Panc1 (cell line): Measurements from ENCODE around the gene ADCY4. TPM values are rescaled to one million over a fixed set of nuclear protein-coding genes. Genes with fewer than 3 reads are reported as not detected.

Source experiments
- ATAC-seq: fragments of 200-7000 bp; cut with Tn5 transposase; 2 replicates; pipeline ENCODE4 v1.9.1; 2020; ENCODE audit warnings: mild to moderate bottlenecking, moderate library complexity
- BruUV-seq: library from RNA; stranded (reverse); fragments of 400-500 nt; replicated peaks from 2 replicates; lab custom pipeline; 2021; lab: Mats Ljungman, UMichigan
- CTCF ChIA-PET: fragments of 300-600 bp; sonication (Branson Sonifier 250); formaldehyde crosslinking; loops from one replicate; lab custom pipeline; 2022; ENCODE audit warnings: antibody characterized with exemption; lab: Charles Lee
- POLR2A ChIA-PET: fragments of 300-600 bp; sonication (Branson Sonifier 250); formaldehyde crosslinking; loops from one replicate; lab custom pipeline; 2022; ENCODE audit warnings: antibody characterized with exemption; lab: Charles Lee
- DNase-seq: peaks from one replicate; pipeline ENCODE4 v3.0.0-alpha.2; 2010; ENCODE audit warnings: low read depth, low spot score
- H3K27ac ChIP-seq: 2 replicates; pipeline ENCODE4 v1.5.1; 2011; ENCODE audit warnings: mild to moderate bottlenecking, low read length, inconsistent platforms
- H3K27me3 ChIP-seq: fragments of 200-500 bp; sonication (Bioruptor generic); 2 replicates; pipeline ENCODE4 v1.6.0; 2014; ENCODE audit warnings: low read length, inconsistent platforms; ENCODE audit not compliant: control insufficient read depth, insufficient read depth
- H3K36me3 ChIP-seq: fragments of 200-500 bp; sonication (Bioruptor generic); 2 replicates; pipeline ENCODE4 v1.5.1; 2014; ENCODE audit warnings: inconsistent platforms, mild to moderate bottlenecking, low read length, moderate library complexity; ENCODE audit not compliant: control insufficient read depth, insufficient read depth
- H3K4me1 ChIP-seq: 2 replicates; pipeline ENCODE4 v1.5.1; 2011; ENCODE audit warnings: inconsistent platforms, mild to moderate bottlenecking, low read length, moderate library complexity; ENCODE audit not compliant: control insufficient read depth, insufficient read depth
- H3K4me3 ChIP-seq, 2 experiments: 2 replicates each; pipeline ENCODE4 v1.5.1; 2011 to 2012; ENCODE audit warnings: low read depth in 2 of 2, low read length in 2 of 2, mild to moderate bottlenecking in 2 of 2, inconsistent platforms in 1 of 2, moderate library complexity in 1 of 2
- H3K9me3 ChIP-seq: fragments of 200-500 bp; sonication (Bioruptor generic); 2 replicates; pipeline ENCODE4 v1.5.1; 2014; ENCODE audit warnings: low read depth, mild to moderate bottlenecking, inconsistent platforms, low read length, moderate library complexity; ENCODE audit not compliant: control insufficient read depth, insufficient read depth
- CTCF ChIP-seq: fragments of 450-650 bp; IDR thresholded peaks from 2 replicates; pipeline ENCODE4 v1.5.1; 2017; ENCODE audit warnings: mild to moderate bottlenecking
- POLR2AphosphoS5 ChIP-seq: IDR thresholded peaks from 2 replicates; pipeline ENCODE4 v1.6.1; 2012; ENCODE audit warnings: mild to moderate bottlenecking, low read depth, low read length, moderate library complexity
- SIN3A ChIP-seq: IDR thresholded peaks from 2 replicates; pipeline ENCODE4 v1.6.1; 2012; ENCODE audit warnings: low read depth, mild to moderate bottlenecking, low read length, moderate library complexity, borderline replicate concordance; ENCODE audit not compliant: insufficient read depth
- TCF7L2 ChIP-seq: IDR thresholded peaks from 2 replicates; pipeline ENCODE4 v1.6.1; 2011; ENCODE audit warnings: mild to moderate bottlenecking, low read depth, low read length, inconsistent platforms
- in situ Hi-C: cut with HindIII; loops from 2 replicates; pipeline ENCODE4 v1.10.0; 2016; ENCODE audit warnings: low sequenced_read_pairs, low pct_unique_long_range_greater_than_20kb
- intact Hi-C: fragments of 100-400 bp; cut with micrococcal nuclease; formaldehyde crosslinking; loops from one replicate; pipeline ENCODE4 v1.10.0; 2022; ENCODE audit not compliant: unreplicated experiment
- total RNA-seq: library from RNA; stranded (reverse); gene quantifications from one replicate; pipeline ENCODE4 v1.2.1, GENCODE V29; 2021; ENCODE audit not compliant: unreplicated experiment
- TF ChIP-seq, protein P1 (sequence below), 2 experiments: IDR thresholded peaks; 2 replicates each; pipeline ENCODE4 v1.6.1; 2011 to 2012; ENCODE audit warnings: low read depth in 2 of 2, control low read depth in 1 of 2, low read length in 1 of 2, mild to moderate bottlenecking in 1 of 2, moderate library complexity in 1 of 2; ENCODE audit not compliant: insufficient read depth in 1 of 2

Gene ADCY4
- total RNA-seq, 1 experiment from 2014 or later: 0.21 TPM

DNA sequence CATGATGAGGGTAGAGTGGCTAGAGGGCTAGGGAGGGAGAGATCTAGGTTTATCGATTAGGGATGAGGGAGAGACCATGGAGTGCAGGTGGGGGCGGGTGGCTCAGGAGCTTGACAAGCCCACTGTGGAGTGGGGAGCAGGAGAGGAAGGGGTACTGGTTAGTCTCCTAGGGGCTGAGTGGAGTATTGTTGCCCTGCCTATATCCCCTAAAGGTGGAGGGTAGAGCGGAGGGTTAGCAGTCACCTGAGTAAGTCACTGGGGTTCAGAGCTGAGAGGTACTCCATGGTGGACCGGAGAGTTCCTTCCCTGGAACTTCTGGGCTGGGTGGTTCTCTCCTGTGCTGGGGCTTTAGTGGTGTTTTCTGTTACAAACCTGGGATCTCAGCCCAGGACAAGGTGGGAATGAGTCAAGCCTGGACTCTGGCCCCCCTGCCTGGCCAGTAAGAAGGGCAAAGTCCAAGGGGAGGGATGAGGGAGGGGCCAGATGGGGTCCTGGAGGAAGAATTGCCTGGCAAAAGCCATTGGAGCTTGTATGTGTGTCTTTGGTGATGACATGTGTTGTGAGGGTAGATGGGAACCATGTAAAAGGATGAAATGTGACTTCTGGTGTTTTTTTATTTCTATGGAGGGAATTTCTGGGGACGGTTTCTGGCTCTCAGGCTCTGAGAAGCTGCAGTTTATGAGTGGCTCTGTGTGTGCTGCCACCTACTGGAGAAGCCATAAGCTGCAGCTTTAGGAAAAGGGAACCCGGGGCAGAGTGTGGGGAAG lies 27.1 kb downstream of the ADCY4 start, which contains the start of gene CIDEB:
TSS of gene CIDEB (minus strand) at position 403 of the 767 bp plus-strand sequence. CDS start at position 284, 119 bp downstream.
- ChIA-PET CTCF (interaction anchor here (0.5 to 1.0 kb wide), 5 partner anchors 19 to 239 kb away, joined by 3 to 5 read pairs (median 3); partner anchors contain the start of gene RABGGTA), POLR2A (no interaction called here)
- peaks cover under 1% of the 10 kb centered on the region; the same call in 1 of the 2 replicates for H3K36me3 ChIP-seq
- no peak within 1 kb of the TSS for H3K4me3 ChIP-seq
- ATAC-seq: peak; percentile 93
- intact Hi-C loops: no loop called here
- in situ Hi-C loops: no loop called here
- peak; percentile 33 for DNase-seq
- no peaks in the 10 kb centered on the region for H3K4me1 ChIP-seq
- BruUV-seq: no TSS peak
- H3K27ac ChIP-seq: no peak within 1 kb of the TSS
- no peaks in the 10 kb centered on the region for H3K9me3 ChIP-seq
- TF ChIP-seq CTCF: peak; percentile 94
- no peak for TF ChIP-seq TCF7L2
- H3K27me3 ChIP-seq: no peaks in the 10 kb centered on the region

DNA sequence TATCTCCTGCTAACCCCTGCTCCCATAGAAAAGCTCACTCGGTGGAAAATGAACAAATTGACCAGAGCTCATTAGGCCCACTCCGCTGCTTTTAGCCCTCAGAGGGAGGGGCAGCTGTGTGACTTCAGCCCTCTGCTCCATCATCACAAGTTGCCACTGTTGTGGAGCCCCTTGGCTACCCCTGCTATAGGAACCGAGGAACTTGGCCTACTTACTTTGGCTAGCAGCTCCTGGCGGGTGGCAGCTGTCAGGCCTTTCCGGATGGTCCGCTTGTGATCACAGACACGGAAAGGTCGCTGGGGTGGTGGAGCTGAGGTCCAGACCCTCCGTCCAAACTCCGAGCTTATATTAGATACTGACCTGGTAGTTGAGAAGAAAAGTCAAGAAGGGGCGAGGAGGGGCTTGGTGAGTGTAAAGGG lies 27.7 kb downstream of the ADCY4 start:
- POLR2A ChIA-PET: no interaction called here
- Histone ChIP-seq H3K27me3 (no peaks in the 10 kb centered on the region), H3K9me3 (no peaks in the 10 kb centered on the region), H3K4me3 (no peak overlapping the region), H3K36me3 (peaks cover 2% of the 10 kb centered on the region; the same call in 1 of the 2 replicates), H3K27ac (no peak overlapping the region), H3K4me1 (no peaks in the 10 kb centered on the region)
- TSS peak; percentile 63 for BruUV-seq
- in situ Hi-C loops (no loop called here), intact Hi-C loops (no loop called here)
- CTCF ChIA-PET: interaction anchor here (0.6 to 0.8 kb wide), 2 partner anchors 36 to 132 kb away, joined by 4 to 6 read pairs; partner anchors contain the start of gene RABGGTA
- ATAC-seq (no peak), DNase-seq (no peak)
- TF ChIP-seq TCF7L2: no peak
- TF ChIP-seq SIN3A: no peak
- TF ChIP-seq, protein P1, sequence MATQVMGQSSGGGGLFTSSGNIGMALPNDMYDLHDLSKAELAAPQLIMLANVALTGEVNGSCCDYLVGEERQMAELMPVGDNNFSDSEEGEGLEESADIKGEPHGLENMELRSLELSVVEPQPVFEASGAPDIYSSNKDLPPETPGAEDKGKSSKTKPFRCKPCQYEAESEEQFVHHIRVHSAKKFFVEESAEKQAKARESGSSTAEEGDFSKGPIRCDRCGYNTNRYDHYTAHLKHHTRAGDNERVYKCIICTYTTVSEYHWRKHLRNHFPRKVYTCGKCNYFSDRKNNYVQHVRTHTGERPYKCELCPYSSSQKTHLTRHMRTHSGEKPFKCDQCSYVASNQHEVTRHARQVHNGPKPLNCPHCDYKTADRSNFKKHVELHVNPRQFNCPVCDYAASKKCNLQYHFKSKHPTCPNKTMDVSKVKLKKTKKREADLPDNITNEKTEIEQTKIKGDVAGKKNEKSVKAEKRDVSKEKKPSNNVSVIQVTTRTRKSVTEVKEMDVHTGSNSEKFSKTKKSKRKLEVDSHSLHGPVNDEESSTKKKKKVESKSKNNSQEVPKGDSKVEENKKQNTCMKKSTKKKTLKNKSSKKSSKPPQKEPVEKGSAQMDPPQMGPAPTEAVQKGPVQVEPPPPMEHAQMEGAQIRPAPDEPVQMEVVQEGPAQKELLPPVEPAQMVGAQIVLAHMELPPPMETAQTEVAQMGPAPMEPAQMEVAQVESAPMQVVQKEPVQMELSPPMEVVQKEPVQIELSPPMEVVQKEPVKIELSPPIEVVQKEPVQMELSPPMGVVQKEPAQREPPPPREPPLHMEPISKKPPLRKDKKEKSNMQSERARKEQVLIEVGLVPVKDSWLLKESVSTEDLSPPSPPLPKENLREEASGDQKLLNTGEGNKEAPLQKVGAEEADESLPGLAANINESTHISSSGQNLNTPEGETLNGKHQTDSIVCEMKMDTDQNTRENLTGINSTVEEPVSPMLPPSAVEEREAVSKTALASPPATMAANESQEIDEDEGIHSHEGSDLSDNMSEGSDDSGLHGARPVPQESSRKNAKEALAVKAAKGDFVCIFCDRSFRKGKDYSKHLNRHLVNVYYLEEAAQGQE (IDR thresholded peaks at IDR 0.05; ENCODE audit: insufficient read depth in 1 of 2, low read depth in 2 of 2, low read length in 1 of 2): no peak
- no peak for TF ChIP-seq POLR2AphosphoS5
- TF ChIP-seq CTCF: no peak
